Thyroid gland (tissue), 4 donors: ENCODE results near the gene BCAS3.

Source experiments
- CTCF ChIP-seq, 6 experiments: fragments of 200-600 bp in 3 of 6; fragments of 450-650 bp in 3 of 6; sonication (generic) in 3 of 6; IDR thresholded peaks; one replicate each; pipeline ENCODE4 v1.5.1; 2016 to 2019; ENCODE audit warnings: antibody characterized with exemption in 6 of 6, mild to moderate bottlenecking in 2 of 6, inconsistent platforms in 1 of 6, moderate library complexity in 1 of 6
- POLR2A ChIP-seq, 2 donors: fragments of 450-650 bp; IDR thresholded peaks; one replicate each; pipeline ENCODE4 v1.6.1; 2017; ENCODE audit warnings: antibody characterized with exemption in 2 of 2, mild to moderate bottlenecking in 2 of 2, moderate library complexity in 1 of 2

GRCh38 chr17:61440697-61441096, 763.0 kb downstream of the BCAS3 start:
- TF ChIP-seq CTCF (IDR thresholded peaks at IDR 0.05) (no peak), POLR2A (IDR thresholded peaks at IDR 0.05) (no peak)
